CD4-positive, alpha-beta T cell treated with Interleukin-6 for 4 hours (primary cell): ENCODE data around the gene CASP7.

Source experiments
- DNase-seq: peaks from one replicate; pipeline ENCODE4 v3.0.0-alpha.2; 2020; ENCODE audit warnings: mixed read lengths

The CASP7 gene

DNA sequence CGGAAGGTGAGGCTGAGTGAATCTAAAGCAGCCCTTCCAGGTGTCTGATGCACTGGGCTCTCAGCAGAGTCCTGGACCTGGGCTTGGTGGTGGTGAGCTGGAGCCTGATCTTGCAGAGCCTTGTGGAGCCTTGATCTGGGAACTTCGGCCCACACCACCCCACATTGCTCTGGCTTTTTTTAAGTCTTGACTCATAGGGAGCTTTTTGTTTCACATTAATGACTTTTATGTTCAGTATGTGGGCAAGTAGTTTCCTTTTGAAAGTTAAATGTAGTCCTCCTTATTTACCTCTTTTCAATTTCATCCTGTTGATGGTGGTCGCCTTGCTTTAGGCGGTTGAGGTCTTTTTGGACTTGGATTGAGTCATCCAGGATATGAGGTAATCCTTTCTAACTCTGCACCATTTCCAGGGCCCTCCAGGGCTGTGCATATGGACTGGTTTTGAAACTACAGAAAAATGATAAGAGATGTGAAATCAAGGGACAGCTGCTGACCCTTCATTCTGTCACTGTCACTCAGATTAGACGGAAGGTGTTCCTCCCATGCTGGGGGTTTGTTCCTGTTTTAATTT is 12.9 kb upstream of the CASP7 start:
- no peak for DNase-seq

DNA sequence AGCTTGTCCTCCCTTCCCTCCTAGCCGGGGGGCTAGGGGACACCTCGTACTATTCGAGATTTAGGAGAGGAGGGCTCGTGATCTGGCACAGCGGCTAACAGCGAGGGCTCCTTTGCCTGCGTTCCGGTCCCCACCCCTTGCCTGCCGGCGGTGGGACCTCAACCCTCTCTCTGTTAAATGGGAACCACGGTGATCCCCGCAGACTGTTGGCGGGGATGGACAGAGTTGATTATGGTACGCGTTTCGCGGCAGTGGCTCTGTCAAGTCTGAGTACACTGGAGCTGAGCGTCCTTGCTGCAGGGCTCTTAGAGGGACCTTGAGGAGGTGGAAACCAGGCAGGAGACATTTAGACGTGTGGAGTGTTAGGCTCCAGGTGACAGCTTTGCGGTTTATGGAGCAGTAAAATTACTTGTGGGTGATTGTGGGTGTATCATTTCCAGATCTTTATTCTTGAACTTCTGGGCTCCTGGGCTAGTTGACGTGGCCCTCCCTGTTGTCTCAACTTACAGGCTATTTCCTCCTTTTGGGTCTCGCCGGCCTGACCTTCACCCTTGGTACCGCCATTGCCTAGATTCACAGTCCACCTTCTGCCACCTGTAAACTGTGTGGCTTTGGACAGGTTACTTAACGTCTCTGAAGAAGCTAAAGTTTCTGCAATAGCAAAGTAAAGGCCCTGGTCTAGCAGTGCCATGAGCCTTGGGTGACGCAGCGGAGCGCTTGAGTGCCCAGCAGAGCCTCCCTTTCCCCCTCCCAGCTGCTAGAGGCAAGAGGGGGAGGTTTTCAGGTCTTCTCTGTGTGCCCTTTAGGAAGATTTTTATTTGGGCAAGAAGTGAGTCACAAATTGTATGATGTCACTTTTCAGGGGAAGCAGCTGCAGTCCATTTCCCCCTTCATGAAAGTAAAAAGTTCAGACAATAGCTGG is 739 bp downstream of the CASP7 start:
- peak; percentile 36 for DNase-seq

DNA sequence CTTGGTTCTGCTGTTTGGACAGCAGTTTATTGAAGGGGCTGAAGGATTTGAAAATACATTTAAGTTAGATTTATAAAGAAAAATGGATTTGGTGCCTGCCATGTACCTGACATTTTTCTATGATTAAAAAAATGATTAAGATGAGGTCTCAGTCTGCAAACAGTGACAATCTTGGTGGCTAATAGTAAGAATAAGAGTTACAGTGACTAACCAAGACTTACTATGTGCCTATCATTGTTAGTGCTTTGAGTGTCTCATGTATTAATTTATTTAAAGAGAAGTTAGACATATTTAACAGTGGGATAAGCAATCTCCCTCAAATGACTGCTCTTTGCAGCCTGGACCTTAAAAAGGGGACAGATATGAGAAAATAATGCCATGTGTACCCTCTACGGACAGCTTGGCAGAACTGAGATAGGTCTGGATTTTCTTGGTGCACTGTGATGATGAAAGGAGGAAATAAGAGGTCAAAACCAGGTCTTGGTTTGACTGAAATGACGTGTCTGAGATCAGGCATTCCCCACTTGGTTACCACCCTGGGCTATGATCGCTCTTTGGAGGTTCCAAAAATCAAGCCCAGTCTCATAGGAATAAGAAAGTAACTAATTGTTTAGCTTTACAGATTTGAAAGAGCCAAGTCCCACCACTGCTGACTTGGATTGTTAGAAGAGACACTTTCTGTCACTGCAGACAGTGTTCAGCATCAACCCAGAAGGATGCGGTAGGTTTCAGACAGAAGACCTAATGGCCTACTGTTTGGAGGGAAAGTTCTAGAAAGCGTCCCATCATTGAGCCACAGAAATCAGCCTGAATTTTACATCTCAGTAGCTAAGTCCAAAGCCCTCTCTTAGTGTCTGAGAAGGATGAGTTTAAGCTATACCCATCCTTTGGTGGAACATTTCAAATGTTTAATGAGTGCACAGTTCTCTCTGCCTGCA is 2.1 kb downstream of the CASP7 start:
- no peak for DNase-seq

DNA sequence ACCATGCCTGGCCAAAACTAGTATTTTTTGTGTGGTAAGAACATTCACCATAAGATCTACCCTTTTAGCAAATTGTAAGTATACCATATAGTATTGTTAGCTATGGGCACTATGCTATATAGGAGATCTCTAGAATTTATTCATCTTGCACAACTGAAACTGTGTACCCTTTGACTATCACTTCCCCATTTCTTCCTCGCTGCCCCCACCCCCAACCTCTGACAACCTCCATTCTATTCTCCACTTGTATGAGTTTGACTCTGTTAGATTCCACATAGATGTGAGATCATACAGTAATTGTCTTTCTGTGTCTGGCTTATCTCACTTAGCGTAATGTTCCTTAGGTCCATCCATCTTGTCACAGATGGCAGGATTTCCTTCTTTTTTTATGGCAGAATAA is 3.6 kb downstream of the CASP7 start:
- DNase-seq = no peak

DNA sequence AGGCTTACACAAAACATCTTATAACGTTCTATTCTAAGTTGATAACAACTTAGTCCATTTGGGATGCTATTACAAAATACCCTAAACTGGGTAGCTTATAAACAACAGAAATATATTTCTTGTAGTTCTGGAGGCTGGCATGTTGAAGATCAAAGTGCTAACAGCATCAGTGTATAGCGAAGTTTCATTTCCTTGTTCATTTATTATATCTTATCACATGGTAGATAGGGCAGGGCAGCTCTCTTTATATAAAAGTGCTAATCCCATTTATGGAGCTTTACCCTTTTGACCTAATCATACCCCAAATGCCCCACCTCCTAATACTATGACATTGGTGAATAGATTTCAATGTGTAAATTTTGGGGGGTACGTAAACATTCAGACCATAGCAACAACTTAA is 6.3 kb downstream of the CASP7 start:
- no peak for DNase-seq

DNA sequence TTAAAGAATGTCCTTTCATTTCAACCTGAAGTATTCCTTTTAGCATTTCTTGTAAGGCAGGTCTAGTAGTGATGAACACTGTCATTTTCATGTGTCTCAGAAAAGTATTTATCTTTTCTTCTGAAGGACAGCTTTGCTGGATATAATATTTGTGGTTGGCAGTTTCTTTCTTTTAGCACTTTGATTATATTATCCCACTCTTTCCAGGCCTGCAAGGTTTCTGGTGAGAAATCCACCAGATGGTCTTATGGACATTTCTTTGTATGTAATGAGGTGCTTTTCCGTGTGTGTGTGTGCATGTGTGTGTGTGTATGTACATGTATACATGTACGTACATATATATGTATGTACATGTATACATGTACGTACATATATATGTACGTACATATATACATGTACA is 7.3 kb downstream of the CASP7 start:
- DNase-seq = no peak

DNA sequence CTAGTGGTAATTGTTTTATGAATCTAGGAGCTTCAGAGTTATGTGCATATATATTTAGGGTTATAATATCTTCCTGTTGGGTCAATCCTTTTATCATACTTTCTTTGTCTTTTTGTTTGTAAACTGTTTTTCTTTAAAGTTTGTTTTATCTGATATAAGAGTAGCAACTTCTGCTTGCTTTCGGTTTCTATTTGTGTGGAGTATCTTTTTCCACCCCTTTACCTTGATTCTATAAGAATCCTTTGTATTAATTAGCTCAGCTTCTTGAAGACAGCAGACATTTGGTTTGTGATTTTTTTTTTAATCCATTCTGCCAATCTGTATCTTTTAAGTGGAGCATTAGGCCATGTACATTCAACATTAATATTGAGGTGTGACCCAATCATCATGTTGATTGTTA is 9.3 kb downstream of the CASP7 start:
- DNase-seq = no peak

DNA sequence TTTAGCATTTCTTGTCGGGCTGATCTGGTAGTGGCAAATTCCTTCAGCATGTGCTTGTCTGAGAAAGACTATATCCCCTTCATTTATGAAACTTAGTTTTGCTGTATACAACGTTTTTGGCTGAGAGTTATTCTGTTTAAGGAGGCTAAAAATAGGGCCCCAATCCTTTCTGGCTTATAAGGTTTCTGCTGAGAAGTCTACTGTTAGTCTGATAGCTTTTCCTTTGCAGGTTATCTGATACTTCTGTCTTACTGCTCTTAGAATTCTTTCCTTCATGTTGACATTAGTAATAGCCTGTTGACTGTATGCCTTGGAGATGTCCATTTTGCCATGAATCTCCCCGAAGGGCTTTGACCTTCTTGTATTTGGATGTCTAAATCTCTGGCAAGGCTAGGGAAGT is 9.9 kb downstream of the CASP7 start:
- DNase-seq = no peak

DNA sequence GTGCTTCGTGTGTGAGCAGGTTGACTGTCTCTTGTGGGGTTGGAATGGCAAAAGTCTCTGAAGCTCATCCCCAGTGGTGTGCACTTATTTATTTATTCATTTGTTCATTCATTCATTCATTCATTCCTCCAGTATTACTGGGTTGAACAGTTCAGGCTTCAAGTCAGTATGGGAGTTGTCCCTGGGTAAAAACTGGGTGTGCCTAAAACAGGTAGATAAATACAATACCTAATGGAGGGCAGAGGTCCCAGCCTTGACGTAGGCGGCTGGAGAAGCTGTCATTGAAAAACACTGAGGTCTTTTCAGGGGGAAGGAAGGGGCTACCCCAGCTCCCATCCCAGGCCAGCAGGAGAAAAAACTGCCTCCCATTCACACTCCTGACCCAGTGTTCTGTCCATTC is 11.0 kb downstream of the CASP7 start:
- DNase-seq = no peak

DNA sequence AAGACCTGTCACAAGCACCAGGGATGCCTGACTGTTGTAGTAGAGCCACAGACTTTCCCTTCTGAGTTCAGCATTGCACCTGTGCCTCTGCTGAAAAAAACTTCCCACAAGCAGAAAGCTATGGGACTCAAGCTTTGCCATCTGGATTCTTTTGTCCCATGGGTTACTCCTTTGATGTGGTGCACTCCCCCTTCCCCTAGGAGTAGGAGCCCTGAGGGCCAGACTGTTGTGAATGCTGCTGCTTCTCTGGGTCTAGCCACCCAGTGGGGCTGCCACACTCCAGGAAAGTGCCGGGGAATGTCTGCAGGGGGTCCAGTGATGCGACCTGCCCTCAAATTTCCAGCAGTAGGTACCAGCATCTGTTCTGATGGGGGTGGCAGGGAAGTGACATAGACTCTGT is 11.7 kb downstream of the CASP7 start:
- no peak for DNase-seq

DNA sequence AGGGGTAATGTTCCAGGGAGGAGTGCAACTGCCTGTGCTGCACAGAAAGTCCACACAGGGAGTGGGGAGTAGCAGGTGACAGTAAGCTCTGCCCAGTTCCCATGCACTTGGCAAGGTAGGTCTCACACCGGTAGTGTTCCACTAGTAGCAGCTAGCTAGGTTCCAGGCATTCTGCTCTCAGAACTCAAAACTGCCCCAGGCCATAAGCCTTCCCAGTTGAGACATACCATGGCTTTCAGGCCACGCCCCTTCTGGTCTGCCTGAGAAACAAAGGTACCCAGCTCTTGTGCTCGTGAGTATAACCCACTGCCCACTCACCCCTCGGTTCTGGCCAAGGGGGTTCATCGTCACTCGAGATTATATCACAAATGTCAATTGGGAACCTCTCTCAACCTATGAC is 12.6 kb downstream of the CASP7 start:
- no peak for DNase-seq

DNA sequence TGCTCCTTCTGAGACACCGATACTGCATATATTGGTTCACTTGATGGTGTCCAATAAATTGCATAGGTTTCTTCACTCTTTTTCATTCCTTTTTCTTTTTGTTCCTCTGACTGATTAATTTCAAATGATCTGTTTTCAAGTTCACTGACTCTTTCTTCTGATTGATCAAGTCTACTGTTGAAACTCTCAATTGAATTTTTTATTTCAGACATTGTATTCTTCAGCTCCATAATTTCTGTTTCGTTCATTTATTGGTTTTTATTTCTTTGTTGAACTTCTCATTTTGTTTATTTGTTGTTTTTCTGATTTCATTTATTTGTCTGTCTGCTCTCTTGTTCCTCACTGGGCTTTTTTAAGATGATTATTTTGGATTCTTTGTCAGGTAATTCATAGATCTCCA is 13.6 kb downstream of the CASP7 start:
- no peak for DNase-seq

DNA sequence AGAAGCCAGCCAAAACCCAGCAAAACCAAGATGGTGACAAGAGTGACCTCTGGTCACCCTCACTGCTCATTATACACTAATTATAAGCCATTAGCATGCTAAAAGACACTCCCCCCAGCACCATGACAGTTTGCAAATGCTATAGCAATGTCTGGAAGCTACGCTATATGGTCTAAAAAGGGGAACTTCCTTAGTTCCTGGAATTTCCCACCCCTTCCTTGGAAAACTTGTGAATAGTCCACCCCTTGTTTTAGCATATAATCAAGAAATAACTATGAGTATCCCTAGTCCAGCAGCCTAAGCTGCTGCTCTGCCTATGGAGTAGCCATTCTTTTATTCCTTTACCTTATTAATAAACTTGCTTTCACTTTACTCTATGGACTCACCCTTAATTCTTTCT is 16.0 kb downstream of the CASP7 start:
- DNase-seq = no peak

DNA sequence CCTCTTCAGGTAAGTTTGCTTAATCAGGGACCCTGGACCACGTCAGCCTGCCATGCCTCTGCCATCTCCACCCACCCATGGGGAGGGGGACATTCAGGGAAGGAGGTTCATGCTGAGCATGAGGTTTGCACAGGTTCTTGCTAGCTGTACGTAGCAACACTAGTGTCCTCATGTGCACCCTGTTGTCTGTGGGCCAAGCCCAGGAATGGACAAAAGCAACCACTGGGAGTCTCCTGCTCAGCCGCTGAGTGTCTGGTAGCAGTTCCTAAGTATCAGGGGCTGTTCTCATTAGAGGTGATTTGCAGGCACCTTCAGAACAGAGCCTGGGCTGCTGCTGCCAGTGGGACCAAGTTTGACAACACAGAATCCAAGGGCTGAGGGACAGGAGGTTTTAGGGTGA is 17.9 kb downstream of the CASP7 start:
- DNase-seq = no peak

DNA sequence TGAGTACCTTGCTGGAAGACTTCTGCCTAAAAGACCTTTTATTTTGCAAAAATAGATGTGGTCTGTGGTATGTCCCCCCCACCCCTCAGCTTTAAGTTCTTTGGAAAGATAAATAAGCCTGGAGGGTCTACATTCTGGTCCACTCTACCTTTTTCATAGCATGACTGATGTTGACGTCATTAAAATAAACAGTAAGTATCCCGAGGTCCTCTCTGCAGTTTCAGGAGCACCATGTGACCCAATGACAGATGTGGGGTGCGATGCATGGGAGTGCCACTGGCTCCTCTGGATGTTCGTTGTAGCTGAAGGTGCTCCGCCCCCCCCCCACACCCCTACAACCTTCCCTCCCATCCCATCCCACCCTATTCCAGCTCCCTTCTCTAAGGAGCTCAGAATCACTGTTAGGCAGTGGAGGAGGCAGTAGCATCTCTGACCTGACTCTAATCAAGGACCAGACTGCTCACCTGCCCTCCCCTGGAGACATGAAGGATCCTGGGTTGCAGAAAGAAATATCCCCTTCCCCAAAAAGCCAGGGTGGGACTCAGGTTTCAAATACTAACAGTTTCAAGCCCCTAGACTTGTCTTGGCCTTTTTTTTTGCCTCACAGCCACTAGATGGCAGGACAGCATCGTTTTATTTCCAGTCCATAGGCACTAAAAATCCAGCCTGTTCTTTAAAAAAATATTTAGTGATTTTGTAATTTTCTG is 25.1 kb downstream of the CASP7 start:
- peak; percentile 20 for DNase-seq

DNA sequence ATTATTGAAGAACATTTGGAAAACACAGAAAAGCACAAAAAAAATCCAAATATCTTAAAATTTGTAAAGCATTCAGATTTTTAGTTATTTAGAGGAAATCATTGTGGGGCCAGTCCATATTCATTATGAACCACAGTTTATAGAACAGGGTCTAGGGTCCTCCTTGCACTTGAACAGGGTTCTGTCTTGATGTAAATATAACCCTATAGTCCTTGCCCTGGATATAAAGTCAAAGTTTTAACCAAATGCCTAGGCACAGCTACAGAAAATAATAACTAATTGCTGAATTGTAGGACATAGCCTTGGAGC is 25.6 kb downstream of the CASP7 start:
- no peak for DNase-seq

DNA sequence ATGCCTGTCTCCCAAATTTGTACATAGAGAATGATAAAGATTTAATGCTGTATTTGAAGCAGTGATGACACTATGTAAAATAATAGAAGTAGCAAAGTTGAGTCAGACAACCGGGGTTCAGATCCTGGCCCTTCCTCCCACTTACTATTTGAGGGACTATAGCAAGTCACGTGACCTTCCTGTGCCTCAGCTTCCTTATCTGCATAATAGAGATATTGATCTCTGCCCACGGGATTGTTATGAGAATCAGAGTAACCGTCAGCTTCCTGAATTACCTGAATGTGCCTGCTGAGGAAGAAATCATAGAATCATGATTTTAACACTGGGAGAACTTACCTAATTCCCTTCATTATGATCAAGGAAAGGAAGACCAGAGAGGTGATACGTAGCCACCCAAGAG is 26.9 kb downstream of the CASP7 start:
- DNase-seq = no peak

DNA sequence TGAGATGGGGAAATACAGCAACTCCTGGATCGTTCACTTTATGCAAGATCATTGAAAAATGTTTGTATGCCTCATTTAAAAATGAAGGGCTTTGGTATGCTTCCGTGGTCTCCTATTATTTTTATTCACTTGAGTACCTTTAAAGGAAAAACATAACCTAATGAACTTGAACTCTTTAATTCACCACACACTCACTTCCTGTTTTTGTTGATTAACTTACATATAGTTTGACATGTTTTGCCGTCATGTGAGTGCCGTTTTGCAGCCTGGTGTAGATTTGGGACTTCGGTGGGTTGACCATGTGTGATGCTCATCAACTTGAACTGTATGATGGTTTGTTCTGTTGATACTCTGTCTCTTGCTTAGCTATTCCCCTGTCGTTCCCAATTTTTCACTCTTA is 28.9 kb downstream of the CASP7 start:
- DNase-seq = no peak

DNA sequence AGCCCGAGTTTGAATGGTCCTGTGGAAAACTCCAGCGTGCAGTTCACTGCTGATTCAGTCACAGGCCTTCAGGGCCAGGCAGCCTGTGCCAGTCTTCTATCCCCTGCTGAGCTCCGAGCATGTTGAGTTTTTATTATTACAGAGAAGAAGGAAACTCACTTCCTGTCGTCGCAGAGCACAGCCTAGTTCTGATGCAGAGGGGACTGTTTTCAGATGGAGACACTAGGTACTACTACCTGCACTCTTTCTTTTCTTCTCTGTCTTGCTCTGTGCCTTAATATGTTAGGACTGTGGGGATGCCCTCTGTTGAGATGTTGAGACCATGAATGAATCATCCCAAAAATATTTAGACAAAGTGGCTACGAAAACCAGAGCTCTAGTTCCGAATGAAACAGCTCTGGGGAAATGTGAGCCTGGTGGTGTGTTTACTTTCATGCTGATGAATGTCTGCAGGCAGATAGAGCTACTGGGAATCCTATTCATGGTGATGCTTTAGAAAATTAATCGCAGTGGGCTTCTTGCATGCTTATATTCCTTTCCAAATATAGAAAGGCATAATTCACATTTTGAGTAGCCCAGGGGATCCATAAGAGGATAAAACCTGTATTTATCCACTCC is 29.6 kb downstream of the CASP7 start:
- no peak for DNase-seq

DNA sequence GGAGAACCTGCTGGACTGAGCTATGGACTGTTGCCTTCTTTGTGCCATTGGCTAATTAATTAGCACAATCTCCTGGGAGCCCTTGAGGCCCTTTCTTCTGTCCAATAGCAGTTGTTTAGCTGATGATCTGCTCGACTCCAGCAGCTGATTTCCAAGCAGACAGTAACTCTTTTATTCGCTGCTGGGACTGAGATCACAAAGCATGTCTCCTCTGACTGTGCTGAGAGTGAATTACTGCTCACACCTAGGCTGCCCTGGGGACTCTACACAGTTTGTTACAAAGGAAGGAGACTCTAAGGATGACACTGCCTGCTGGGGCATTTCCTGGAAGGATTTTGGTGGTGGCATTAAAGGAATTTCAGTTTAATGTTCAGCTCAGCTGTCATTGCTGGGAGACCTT is 31.4 kb downstream of the CASP7 start:
- no peak for DNase-seq

DNA sequence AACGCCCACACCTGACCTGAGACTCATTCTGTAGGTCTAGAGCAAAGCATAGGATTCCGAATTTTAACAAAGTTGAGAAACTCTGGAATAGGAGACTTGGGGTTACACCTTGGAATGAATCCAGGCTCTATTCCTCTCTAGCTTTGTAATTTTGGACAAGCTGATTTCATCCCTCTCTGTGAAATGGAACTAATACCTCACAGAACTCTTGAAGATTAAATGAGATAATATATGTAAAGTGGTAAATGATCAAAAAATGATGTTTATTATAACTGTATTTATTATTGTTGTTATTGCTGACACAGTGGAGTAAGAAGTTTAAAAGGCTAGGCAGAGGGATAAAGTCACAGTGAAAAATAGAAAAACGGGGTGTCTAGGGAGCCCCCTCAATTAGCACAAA is 32.3 kb downstream of the CASP7 start:
- DNase-seq = no peak

DNA sequence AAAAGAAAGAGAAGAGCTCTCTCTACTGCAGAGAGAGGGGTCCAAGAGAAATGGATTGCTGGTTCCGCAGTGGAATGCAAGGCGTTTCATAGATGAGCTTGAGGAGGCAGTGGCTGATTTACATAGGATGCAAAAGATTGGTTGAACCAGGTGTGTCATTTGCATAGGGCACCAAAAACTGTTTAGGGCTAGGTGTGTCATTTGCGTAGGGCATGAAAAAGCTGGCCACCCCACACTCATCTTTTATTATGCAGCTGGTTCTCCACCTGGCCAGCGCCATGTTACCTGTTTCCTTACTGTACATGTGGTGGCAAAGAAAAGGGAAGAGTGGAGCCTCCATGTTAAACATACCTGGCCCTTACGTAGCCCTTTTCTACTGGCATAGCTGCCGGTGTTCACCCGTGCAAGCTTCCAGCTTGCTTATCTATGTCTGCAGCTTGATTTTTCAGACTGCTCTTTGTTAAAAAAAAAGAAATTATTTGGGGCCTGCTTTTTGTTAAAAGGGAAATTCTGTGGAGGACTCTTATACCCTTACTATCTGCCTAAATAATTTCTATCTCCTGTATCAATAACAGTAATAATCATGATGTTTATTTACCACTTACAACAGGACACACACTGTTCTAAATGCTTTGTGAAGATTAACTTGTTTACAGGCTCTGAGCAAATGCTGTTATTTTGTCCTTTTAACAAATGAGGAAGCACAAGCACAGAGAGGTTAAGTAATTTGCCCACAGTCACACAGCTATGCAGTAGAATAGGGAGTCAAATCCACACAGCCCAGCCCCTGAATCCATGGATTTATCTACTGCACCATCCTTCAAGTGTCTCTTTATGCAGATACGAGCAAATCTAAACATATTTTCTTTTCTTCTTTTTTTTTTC is 33.3 kb downstream of the CASP7 start:
- no peak for DNase-seq
